GM12875 (cell line): ENCODE data around the gene SAMD4A.

Experiments
- H3K4me3 ChIP-seq: one replicate; pipeline ENCODE4 v1.5.1; 2011; ENCODE audit warnings: low read depth, low read length, control low read depth
- CTCF ChIP-seq: IDR thresholded peaks from 2 replicates; pipeline ENCODE4 v1.5.1; 2011; ENCODE audit warnings: low read depth, mild to moderate bottlenecking, control low read depth, inconsistent platforms, low read length, moderate library complexity, borderline replicate concordance; ENCODE audit not compliant: insufficient read depth

SAMD4A gene

GRCh38 chr14:54725998-54726397 is 159.1 kb downstream of the SAMD4A start:
- no peak for TF ChIP-seq CTCF
- no peak overlapping the region for H3K4me3 ChIP-seq

- no peak overlapping the region for H3K4me3 ChIP-seq
Measured at GRCh38 chr14:54727929-54728328, 161.0 kb downstream of the SAMD4A start.

GRCh38 chr14:54728700-54729527 is 162.0 kb downstream of the SAMD4A start:
- no peak for TF ChIP-seq CTCF
- H3K4me3 ChIP-seq, result no peak overlapping the region

More at GRCh38 chr14:54727929-54728328, 161.0 kb downstream of the SAMD4A start:
- no peak for TF ChIP-seq CTCF

- H3K4me3 ChIP-seq, result peak overlapping the region; percentile 6
- no peak for TF ChIP-seq CTCF
Measured at GRCh38 chr14:54730156-54730961, 163.4 kb downstream of the SAMD4A start.

- TF ChIP-seq CTCF, result no peak
- no peak overlapping the region for H3K4me3 ChIP-seq
Measured at GRCh38 chr14:54734966-54735365, 168.0 kb downstream of the SAMD4A start.

GRCh38 chr14:54735424-54735823 is 168.5 kb downstream of the SAMD4A start:
- TF ChIP-seq CTCF, result no peak

More at GRCh38 chr14:54735424-54735823, 168.5 kb downstream of the SAMD4A start:
- H3K4me3 ChIP-seq, result no peak overlapping the region
